Activated CD4-positive, CD25-positive, alpha-beta regulatory T cell treated with anti-CD3 and anti-CD28 coated beads, Interleukin-2, amount 50 U/mL, for 24 hours (primary cell): ENCODE data around the gene GHRL.

ENCODE experiments used
- ATAC-seq, 2 donors: fragments of 150-1000 bp; cut with Tn5 transposase; one replicate each; pipeline ENCODE4 v1.10.0; 2021; ENCODE audit warnings: mild to moderate bottlenecking in 1 of 2, moderate library complexity in 1 of 2

Gene GHRL

GRCh38 chr3:10294030-10294586, 1.4 kb upstream of the GHRL start:
- no peak for ATAC-seq

- no peak for ATAC-seq
These were observed 1.1 kb downstream of the GHRL start for GRCh38 chr3:10291641-10292040.

DNA sequence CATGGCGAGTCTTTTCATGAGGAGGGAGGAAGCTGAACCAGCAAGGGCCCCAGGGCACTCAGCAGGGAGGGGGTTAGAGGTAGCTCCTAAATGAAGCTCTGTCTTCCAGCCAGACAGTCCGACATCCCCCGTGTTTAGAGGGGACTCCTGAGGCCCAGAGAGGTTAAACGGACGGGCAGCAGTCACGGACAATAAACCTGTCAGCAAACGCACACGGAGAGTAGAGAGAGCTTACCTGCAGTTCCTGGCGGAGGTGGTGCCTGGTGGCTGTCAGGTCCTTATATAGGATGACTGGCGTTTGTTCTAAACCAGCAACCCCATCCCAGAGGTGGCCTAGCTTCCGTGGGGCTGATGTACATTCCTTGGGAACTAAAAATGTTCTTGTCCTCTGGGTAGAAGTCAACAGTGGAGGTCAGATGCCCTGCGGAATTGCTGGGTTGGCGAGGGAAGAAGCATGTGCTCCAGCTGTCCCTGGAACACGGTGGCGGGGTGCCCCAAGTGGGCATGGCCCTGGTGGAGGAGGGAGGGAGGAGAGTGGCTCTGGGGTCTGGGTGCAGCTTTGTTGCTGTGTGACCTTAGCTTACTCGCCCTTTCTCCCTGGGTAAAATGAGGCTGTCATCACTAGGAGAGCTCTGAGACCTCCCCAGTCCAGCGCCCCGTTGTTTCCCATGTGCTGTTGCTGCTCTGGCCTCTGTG, 2.1 kb downstream of the GHRL start:
- no peak for ATAC-seq

- ATAC-seq, result no peak
These were observed 2.9 kb downstream of the GHRL start for GRCh38 chr3:10289787-10290355.

DNA sequence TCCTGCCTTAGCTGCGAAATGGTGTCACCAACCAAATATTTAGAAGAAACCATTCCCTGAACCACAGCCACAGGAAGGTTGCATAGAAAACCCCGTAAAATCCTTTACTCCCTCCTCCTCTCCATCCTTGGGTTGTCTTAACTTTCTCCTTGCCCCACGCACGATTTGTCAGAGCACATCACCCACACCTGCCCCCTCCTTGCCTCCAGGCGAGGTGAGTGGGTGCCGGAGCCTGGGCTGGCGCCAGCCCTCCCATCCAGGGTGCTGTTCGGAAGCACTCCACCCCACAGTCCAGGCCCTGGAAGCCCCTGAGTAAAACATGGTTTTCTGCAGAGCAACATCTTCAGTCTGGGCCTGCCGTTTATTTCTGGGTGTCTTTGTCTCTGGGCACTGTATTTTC, 3.7 kb downstream of the GHRL start:
- no peak for ATAC-seq

DNA sequence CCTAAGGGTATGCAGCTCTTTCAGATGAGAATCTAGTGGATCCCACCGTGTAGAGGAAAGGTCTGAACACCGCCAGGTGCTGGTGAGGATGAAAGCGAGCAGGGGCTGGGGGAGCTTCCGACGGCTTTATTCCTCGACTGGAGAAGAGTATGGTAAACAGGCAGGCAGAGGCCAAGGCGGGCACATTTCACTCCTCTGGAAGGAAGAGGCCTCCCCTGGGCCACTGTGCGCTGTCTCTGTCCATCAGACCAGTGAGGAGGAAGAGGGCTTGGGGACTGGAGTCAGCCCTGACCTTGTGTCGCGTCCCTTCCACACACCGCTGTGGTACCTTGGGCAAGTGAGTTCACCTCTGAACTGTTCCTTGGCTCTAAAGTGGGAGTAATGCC, 4.2 kb downstream of the GHRL start:
- ATAC-seq, result no peak

DNA sequence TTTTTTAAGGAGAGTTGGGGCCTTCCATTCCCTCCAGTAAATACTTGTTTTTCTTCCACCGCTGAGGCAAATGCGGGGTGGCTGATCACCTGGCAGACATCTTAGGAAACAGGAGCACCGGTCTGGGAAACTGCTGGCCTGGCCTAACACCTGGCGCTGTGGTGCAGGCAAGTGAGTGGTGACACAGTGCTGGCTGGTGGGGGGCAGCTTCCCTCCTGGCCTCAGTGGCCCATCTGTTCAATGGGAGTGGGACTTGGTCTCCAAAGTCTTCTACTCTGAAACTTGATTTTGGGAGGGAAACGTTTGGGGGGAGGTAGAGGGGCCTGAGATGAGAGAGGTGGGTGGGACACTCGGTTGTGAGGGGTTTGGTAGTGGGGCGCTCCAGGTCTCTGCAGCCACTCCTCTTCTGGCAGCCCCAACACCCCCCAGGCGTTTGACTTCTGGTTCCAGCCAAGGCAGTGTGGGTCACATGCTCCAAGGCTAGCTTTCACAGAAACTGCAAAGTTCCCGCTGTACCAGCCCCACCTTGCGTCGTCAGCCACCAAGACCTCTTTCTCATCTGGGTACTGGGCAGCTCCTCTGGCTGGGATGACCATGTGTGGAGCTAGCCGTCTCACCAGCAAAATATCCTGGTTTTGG, 4.7 kb downstream of the GHRL start:
- no peak for ATAC-seq

- ATAC-seq, result no peak
These were observed 6.0 kb downstream of the GHRL start for GRCh38 chr3:10286596-10287295.

- no peak for ATAC-seq
These were observed 6.6 kb downstream of the GHRL start for GRCh38 chr3:10286133-10286524.

DNA sequence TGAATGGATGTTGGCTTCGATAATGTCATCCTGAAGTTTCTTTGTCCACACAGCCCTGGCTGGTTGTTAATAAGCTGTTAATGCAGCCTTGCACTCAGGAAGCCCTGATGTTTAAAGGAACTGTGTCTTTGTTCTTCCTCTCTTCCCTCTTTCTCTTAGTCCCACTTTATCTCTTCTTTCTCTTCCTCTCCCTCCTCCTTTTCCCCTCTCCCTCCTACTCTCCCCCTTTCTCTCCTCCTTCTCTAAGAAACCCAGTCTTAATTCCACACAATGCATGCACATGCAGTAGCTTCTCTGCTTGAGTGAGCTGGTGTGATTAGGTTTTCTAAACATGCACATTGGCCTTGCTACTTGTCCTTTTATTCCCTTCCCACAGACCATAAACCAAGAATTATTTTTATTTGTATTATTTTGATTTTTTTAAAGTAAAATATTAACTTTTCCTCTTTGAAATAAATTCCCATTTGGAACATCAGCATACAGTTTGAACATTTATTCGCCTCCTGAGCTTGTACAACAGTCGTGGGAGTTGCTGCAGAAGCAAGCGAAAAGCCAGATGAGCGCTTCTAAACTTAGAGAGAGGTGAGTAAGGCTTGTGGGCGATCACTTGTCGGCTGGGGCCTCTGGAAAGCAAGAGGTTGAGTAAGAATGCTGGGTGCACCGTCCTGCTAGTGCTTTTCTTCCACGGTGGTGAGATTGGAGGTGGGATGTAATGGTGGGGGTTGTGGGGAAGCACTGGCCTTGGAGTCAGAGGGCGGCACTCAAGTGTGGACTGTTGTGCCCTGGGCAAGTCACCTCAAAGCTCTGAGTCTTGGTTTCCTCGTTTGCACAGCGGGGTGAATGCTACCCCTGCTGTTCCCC, 7.2 kb downstream of the GHRL start:
- ATAC-seq, result no peak

GRCh38 chr3:10284496-10284895, 8.3 kb downstream of the GHRL start:
- ATAC-seq, result peak in 1 of 2 donors; percentile 59

DNA sequence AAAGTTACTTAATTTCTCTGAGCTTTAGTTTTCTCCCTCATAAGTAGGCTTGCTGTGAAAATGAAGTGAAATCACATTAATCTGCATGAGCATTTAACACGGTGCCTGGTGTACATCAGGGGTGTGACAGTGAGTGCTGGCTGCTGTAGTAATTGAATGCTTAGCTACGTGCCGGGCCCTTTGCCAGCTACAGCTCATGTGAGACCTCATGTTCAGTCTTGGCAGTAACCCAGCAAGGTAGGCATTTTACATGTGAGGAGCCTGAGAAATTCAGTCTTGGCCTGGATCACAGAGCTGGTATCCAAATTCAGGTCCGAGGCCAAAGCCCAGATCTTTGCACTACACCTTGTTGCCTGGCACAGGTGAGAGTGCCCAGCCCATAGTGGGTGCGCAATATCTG, 9.1 kb downstream of the GHRL start:
- ATAC-seq, result no peak

- ATAC-seq, result no peak
These were observed 10.8 kb downstream of the GHRL start for GRCh38 chr3:10281951-10282350.

DNA sequence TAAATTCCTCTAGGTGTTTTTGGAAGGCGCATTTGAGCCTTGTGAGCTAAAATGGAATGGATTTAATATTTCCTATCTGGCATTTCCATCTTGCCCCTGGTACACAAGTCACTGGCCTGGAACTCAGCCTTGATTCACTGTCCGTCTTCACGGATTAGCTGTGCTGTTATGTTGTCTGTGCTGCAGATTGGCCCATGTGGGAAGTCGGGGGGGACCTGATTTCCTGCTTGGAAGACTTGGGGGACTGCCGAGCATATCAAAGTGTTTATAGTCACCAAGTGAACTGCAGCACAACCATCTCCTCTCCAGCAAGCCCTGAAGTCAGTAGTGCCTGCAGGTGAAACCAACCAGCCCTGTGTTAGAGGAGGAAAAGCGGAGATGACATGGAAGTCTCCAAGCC, 12.2 kb downstream of the GHRL start:
- ATAC-seq, result no peak

DNA sequence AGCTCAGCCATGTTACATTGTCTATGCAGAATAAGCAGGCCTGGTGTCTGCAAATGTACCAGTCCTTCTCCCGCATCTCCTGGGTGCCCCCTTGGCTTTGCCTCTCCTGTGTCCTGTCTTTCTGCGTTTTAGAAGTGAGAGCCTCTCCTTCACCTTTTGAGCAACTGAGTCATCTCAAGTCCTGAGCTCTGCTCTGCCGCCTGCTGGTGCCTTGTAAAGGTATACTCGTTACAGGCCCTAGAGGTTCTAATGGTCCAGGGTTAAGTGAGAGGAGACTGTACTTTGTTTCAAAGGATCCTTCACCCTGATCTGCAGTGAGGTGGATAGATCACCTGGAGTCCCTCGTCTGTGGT, 12.6 kb downstream of the GHRL start:
- no peak for ATAC-seq

GRCh38 chr3:10279384-10280176, 13.2 kb downstream of the GHRL start:
- no peak for ATAC-seq

GRCh38 chr3:10278501-10278900, 14.2 kb downstream of the GHRL start:
- no peak for ATAC-seq

GRCh38 chr3:10277115-10277625, 15.6 kb downstream of the GHRL start:
- no peak for ATAC-seq

- ATAC-seq, result no peak
These were observed 18.1 kb downstream of the GHRL start for GRCh38 chr3:10274601-10275000.

DNA sequence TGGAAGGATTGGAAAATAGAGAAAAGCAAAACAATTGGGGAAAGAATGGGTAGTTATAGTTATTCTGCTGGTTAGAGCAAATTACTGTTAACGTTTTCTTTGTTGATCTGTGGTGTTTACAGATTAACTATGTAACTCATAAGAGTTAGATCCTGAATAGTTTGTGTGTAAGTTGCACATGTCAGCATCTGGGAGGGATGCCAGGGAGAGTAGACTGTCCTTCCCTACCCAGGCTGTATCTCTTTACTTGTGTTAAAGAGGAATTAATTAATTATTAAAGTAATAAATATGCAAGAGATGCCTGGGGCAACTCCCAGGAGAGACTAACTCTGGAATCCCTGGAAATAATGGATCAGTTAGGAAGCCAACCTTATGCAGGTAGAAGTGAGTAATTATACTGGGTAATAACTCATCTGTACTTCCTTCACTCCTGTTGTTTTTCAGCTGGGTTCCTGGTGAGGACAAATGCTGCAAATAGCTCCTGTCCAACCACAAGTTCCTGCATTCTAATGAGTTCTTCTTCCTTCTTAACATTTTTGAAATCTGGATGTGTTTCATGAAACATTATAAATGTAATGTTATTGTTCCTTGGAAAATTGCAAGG, 18.9 kb downstream of the GHRL start:
- no peak for ATAC-seq

DNA sequence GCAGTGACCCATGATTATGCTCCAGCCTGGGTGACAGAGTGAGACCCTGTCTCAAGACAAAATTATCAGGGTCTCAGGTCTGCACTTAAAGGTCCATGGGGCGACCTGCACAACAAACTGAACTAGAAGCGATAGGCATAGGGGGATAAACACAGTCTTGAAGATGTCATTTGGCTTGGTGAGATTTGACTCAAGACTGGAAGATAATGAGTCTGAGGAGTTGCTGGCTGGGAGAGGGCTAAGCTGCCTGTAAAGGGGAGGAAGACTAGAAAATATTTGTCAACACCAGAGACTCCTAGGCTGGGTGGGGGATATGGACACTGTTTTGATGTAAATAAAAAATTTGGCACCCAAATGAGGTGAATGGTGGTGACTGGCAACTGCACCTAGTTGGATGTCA, 19.8 kb downstream of the GHRL start:
- ATAC-seq, result no peak
